Trophoblast cell (in vitro differentiated cells and primary cell): ENCODE data around the gene PTPRO.

ENCODE experiments used
- DNase-seq, 2 donors: peaks; one replicate each; pipeline ENCODE4 v3.0.0-alpha.2; 2016
- H2AFZ ChIP-seq: 2 replicates; pipeline ENCODE4 v1.6.1; 2013; ENCODE audit warnings: low read length, moderate library complexity, mild to moderate bottlenecking; ENCODE audit not compliant: insufficient read depth, poor library complexity
- H2AK5ac ChIP-seq: 2 replicates; pipeline ENCODE4 v1.6.1; 2013; ENCODE audit warnings: mild to moderate bottlenecking, low read length
- H2BK120ac ChIP-seq: 2 replicates; pipeline ENCODE4 v1.6.1; 2013; ENCODE audit warnings: low read length, mild to moderate bottlenecking, moderate library complexity; ENCODE audit not compliant: insufficient read depth, poor library complexity
- H2BK12ac ChIP-seq: 2 replicates; pipeline ENCODE4 v1.6.1; 2013; ENCODE audit warnings: mild to moderate bottlenecking, low read length, moderate library complexity
- H2BK5ac ChIP-seq: 2 replicates; pipeline ENCODE4 v1.6.1; 2013; ENCODE audit warnings: low read length, low read depth, moderate library complexity, mild to moderate bottlenecking; ENCODE audit not compliant: poor library complexity
- H3K14ac ChIP-seq: 2 replicates; pipeline ENCODE4 v1.6.1; 2013; ENCODE audit warnings: mild to moderate bottlenecking, low read length
- H3K18ac ChIP-seq: 2 replicates; pipeline ENCODE4 v1.6.1; 2013; ENCODE audit warnings: mild to moderate bottlenecking, low read length
- H3K23ac ChIP-seq: 2 replicates; pipeline ENCODE4 v1.6.1; 2013; ENCODE audit warnings: low read length
- H3K27ac ChIP-seq: 2 replicates; pipeline ENCODE4 v1.5.1; 2013; ENCODE audit warnings: low read depth, mild to moderate bottlenecking, inconsistent platforms, low read length, moderate library complexity
- H3K27me3 ChIP-seq: 2 replicates; pipeline ENCODE4 v1.6.1; 2013; ENCODE audit warnings: inconsistent platforms, mild to moderate bottlenecking, low read length, moderate library complexity; ENCODE audit not compliant: insufficient read depth
- H3K36me3 ChIP-seq, 2 experiments: 1 replicate in 1 of 2; 2 replicates in 1 of 2; pipeline ENCODE4 v1.6.1; 2013; ENCODE audit warnings: low read length in 2 of 2, mild to moderate bottlenecking in 2 of 2, moderate library complexity in 1 of 2; ENCODE audit not compliant: insufficient read depth in 2 of 2, control insufficient read depth in 1 of 2
- H3K4ac ChIP-seq: 2 replicates; pipeline ENCODE4 v1.6.1; 2013; ENCODE audit warnings: low read depth, mild to moderate bottlenecking, low read length, moderate library complexity
- H3K4me1 ChIP-seq, 2 experiments: 1 replicate in 1 of 2; 2 replicates in 1 of 2; pipeline ENCODE4 v1.6.1; 2013; ENCODE audit warnings: low read length in 2 of 2, mild to moderate bottlenecking in 2 of 2, moderate library complexity in 1 of 2; ENCODE audit not compliant: insufficient read depth in 2 of 2, control insufficient read depth in 1 of 2
- H3K4me2 ChIP-seq: 2 replicates; pipeline ENCODE4 v1.6.1; 2013; ENCODE audit warnings: inconsistent platforms, mild to moderate bottlenecking, low read length, moderate library complexity
- H3K4me3 ChIP-seq: 2 replicates; pipeline ENCODE4 v1.5.1; 2013; ENCODE audit warnings: mild to moderate bottlenecking, low read depth, low read length, inconsistent platforms
- H3K79me1 ChIP-seq: one replicate; pipeline ENCODE4 v1.6.1; 2013; ENCODE audit warnings: low read length
- H3K79me2 ChIP-seq: 2 replicates; pipeline ENCODE4 v1.6.1; 2013; ENCODE audit warnings: low read length, mild to moderate bottlenecking; ENCODE audit not compliant: control insufficient read depth, insufficient read depth, poor library complexity
- H3K9ac ChIP-seq: 2 replicates; pipeline ENCODE4 v1.6.1; 2013; ENCODE audit warnings: mild to moderate bottlenecking, low read length
- H3K9me3 ChIP-seq: 2 replicates; pipeline ENCODE4 v1.6.1; 2013; ENCODE audit warnings: low read depth, mild to moderate bottlenecking, control low read depth, inconsistent platforms, low read length; ENCODE audit not compliant: insufficient read depth
- H4K12ac ChIP-seq: 2 replicates; pipeline ENCODE4 v1.6.1; 2013; ENCODE audit warnings: low read depth, mild to moderate bottlenecking, low read length, moderate library complexity
- H4K8ac ChIP-seq: 2 replicates; pipeline ENCODE4 v1.6.1; 2013; ENCODE audit warnings: low read depth, mild to moderate bottlenecking, low read length, moderate library complexity
- H4K91ac ChIP-seq: one replicate; pipeline ENCODE4 v1.6.1; 2013; ENCODE audit warnings: low read depth, mild to moderate bottlenecking, low read length, moderate library complexity
- WGBS: extraction: QIAGEN DNeasy Blood & Tissue Kit; methylation state at CpG from one replicate; pipeline ENCODE4 v1.1.7; 2013; ENCODE audit warnings: missing lambda C conversion rate; ENCODE audit not compliant: insufficient read length, insufficient coverage; ENCODE audit errors: extremely low coverage; 5-methylcytosine and 5-hydroxymethylcytosine counted together

PTPRO gene

GRCh38 chr12:15443611-15444010 lies 121.3 kb downstream of the PTPRO start:
- no peak overlapping the region for H4K91ac ChIP-seq
- peaks cover 2% of the 10 kb centered on the region for H3K9me3 ChIP-seq
- no CpG with 5 or more reads among the region's 4 CpGs for WGBS
- no peak overlapping the region for H3K23ac ChIP-seq
- H2BK12ac ChIP-seq = no peak overlapping the region
- H2AK5ac ChIP-seq = no peak overlapping the region
- H3K27me3 ChIP-seq = no peaks in the 10 kb centered on the region
- no peak overlapping the region for H2BK5ac ChIP-seq
- no peak overlapping the region for H3K9ac ChIP-seq
- H3K4ac ChIP-seq = no peak overlapping the region
- no peak overlapping the region for H4K12ac ChIP-seq
- H4K8ac ChIP-seq = no peak overlapping the region
- no peak overlapping the region for H3K4me2 ChIP-seq
- H3K18ac ChIP-seq = no peak overlapping the region
- H2BK120ac ChIP-seq = no peak overlapping the region
- H3K4me1 ChIP-seq = no peaks in the 10 kb centered on the region
- H3K27ac ChIP-seq = no peak overlapping the region
- DNase-seq = no peak
- H3K79me2 ChIP-seq = no peaks in the 10 kb centered on the region
- H2AFZ ChIP-seq = no peak overlapping the region
- no peaks in the 10 kb centered on the region for H3K36me3 ChIP-seq
- H3K4me3 ChIP-seq = no peak overlapping the region
- no peak overlapping the region for H3K14ac ChIP-seq
- no peaks in the 10 kb centered on the region for H3K79me1 ChIP-seq

- H4K8ac ChIP-seq = no peak overlapping the region
- no CpG with 5 or more reads among the region's 4 CpGs for WGBS
- no peak overlapping the region for H3K4ac ChIP-seq
- no peaks in the 10 kb centered on the region for H3K79me2 ChIP-seq
- no peaks in the 10 kb centered on the region for H3K4me1 ChIP-seq
- no peak overlapping the region for H3K18ac ChIP-seq
- no peak overlapping the region for H3K14ac ChIP-seq
- H4K91ac ChIP-seq = no peak overlapping the region
- no peak overlapping the region for H2BK120ac ChIP-seq
- peaks cover 2% of the 10 kb centered on the region for H3K9me3 ChIP-seq
- no peak overlapping the region for H3K23ac ChIP-seq
- DNase-seq = no peak
- H2BK5ac ChIP-seq = no peak overlapping the region
- no peak overlapping the region for H3K4me3 ChIP-seq
- no peak overlapping the region for H3K4me2 ChIP-seq
- no peaks in the 10 kb centered on the region for H3K79me1 ChIP-seq
- H2AK5ac ChIP-seq = no peak overlapping the region
- H3K36me3 ChIP-seq = no peaks in the 10 kb centered on the region
- no peak overlapping the region for H4K12ac ChIP-seq
- H3K27ac ChIP-seq = no peak overlapping the region
- no peak overlapping the region for H2BK12ac ChIP-seq
- H2AFZ ChIP-seq = no peak overlapping the region
- no peaks in the 10 kb centered on the region for H3K27me3 ChIP-seq
- H3K9ac ChIP-seq = no peak overlapping the region
Measured at GRCh38 chr12:15444523-15444922, 122.2 kb downstream of the PTPRO start.

GRCh38 chr12:15446807-15447206 lies 124.5 kb downstream of the PTPRO start:
- H3K4me3 ChIP-seq = no peak overlapping the region
- H3K4me1 ChIP-seq = no peaks in the 10 kb centered on the region
- no peaks in the 10 kb centered on the region for H3K27me3 ChIP-seq
- H3K4me2 ChIP-seq = no peak overlapping the region
- H2BK120ac ChIP-seq = no peak overlapping the region
- H3K23ac ChIP-seq = no peak overlapping the region
- H4K8ac ChIP-seq = no peak overlapping the region
- no peak overlapping the region for H2AFZ ChIP-seq
- no peak overlapping the region for H2AK5ac ChIP-seq
- DNase-seq = no peak
- no peaks in the 10 kb centered on the region for H3K79me2 ChIP-seq
- no peak overlapping the region for H2BK5ac ChIP-seq
- H4K91ac ChIP-seq = no peak overlapping the region
- H3K27ac ChIP-seq = no peak overlapping the region
- H4K12ac ChIP-seq = no peak overlapping the region
- no peak overlapping the region for H3K9ac ChIP-seq
- no CpG with 5 or more reads among the region's 4 CpGs for WGBS
- H3K79me1 ChIP-seq = no peaks in the 10 kb centered on the region
- H3K4ac ChIP-seq = no peak overlapping the region
- no peak overlapping the region for H2BK12ac ChIP-seq
- no peaks in the 10 kb centered on the region for H3K36me3 ChIP-seq
- H3K14ac ChIP-seq = no peak overlapping the region
- H3K18ac ChIP-seq = no peak overlapping the region
- H3K9me3 ChIP-seq = no peaks in the 10 kb centered on the region

- Histone ChIP-seq H3K23ac (no peak overlapping the region), H3K4me1 (no peaks in the 10 kb centered on the region), H3K79me2 (no peaks in the 10 kb centered on the region), H2AFZ (no peak overlapping the region), H3K9me3 (no peaks in the 10 kb centered on the region), H4K8ac (no peak overlapping the region), H2AK5ac (no peak overlapping the region), H3K14ac (no peak overlapping the region), H3K79me1 (no peaks in the 10 kb centered on the region), H3K27me3 (no peaks in the 10 kb centered on the region), H2BK120ac (no peak overlapping the region), H3K36me3 (no peaks in the 10 kb centered on the region), H3K9ac (no peak overlapping the region), H3K27ac (no peak overlapping the region), H2BK5ac (no peak overlapping the region), H4K12ac (no peak overlapping the region), H4K91ac (no peak overlapping the region), H3K4ac (no peak overlapping the region), H3K18ac (no peak overlapping the region), H3K4me3 (no peak overlapping the region), H2BK12ac (no peak overlapping the region), H3K4me2 (no peak overlapping the region)
- DNase-seq = no peak
- no CpG with 5 or more reads among the region's 1 CpG for WGBS
Measured at GRCh38 chr12:15453613-15454012, 131.3 kb downstream of the PTPRO start.
